ENCODE results near the gene RPS3.
"Not testable (repeated sequence)": the region's sequence is repeated elsewhere in the genome, so short reads cannot be mapped to it uniquely, and the experiment has no call there.

RPS3 gene

DNA sequence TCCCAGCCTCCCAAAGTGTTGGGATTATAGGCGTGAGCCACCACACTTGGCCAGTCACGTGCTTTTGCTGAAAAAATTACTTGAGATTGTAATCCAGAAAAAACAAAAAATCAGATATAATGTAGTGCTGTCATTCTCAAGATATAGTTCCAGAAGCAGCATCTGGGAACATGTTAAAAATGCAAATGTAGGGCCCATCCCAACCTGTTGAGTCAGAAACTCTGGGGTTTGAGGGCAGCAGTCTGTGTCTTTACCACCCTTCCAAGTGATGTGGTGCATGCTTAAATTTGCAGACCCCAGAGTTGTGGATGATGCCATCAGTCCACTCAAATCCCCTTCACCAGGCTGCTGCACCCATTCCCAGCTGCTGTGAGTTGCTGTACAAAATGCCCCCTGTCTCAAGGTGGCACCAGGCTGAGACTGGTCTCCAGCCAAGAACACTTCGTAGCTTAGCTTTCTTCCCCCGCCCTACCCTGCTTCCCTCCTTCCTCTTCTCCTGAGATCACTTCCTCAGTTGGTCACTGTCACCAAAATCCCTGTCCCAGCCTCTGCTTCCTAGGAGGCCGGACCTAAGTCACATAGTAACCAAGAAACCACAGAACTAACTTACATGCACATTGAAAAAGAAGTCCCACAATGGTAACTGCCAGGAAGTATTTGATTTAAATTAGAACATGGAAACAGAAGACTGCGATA is 29.6 kb upstream of the RPS3 start:
- no peaks in the 10 kb centered on the region for H3K36me3 ChIP-seq (replicated peaks)
- in situ Hi-C loops (cut with MboI; ENCODE audit: low sequenced_read_pairs), result no loop called here
- DNase-seq (ENCODE audit: low spot score in 2 of 2), result no peak
- no peak overlapping the region for H3K4me3 ChIP-seq
- H3K27me3 ChIP-seq (ENCODE audit: low read depth), result no peaks in the 10 kb centered on the region
- no peaks in the 10 kb centered on the region for H3K4me1 ChIP-seq
- no peaks in the 10 kb centered on the region for H3K9me3 ChIP-seq

- Histone ChIP-seq H3K4me1 (no peaks in the 10 kb centered on the region), H3K27me3 (ENCODE audit: low read depth) (no peaks in the 10 kb centered on the region), H3K36me3 (replicated peaks) (no peaks in the 10 kb centered on the region), H3K4me3 (no peak overlapping the region), H3K9me3 (no peaks in the 10 kb centered on the region)
- in situ Hi-C loops (cut with MboI; ENCODE audit: low sequenced_read_pairs), result no loop called here
- no peak for DNase-seq (ENCODE audit: low spot score in 2 of 2)
Observed at GRCh38 chr11:75371949-75372876, 27.1 kb upstream of the RPS3 start.

- H3K4me1 ChIP-seq, result no peaks in the 10 kb centered on the region
- no peak for DNase-seq (ENCODE audit: low spot score in 2 of 2)
- no peaks in the 10 kb centered on the region for H3K27me3 ChIP-seq (ENCODE audit: low read depth)
- no peaks in the 10 kb centered on the region for H3K36me3 ChIP-seq (replicated peaks)
- no peak overlapping the region for H3K4me3 ChIP-seq
- no peaks in the 10 kb centered on the region for H3K9me3 ChIP-seq
- in situ Hi-C loops (cut with MboI; ENCODE audit: low sequenced_read_pairs), result no loop called here
Observed at GRCh38 chr11:75373201-75373600, 26.1 kb upstream of the RPS3 start.

- H3K4me3 ChIP-seq, result no peak overlapping the region
- no peak for DNase-seq (ENCODE audit: low spot score in 2 of 2)
- H3K27me3 ChIP-seq (ENCODE audit: low read depth), result no peaks in the 10 kb centered on the region
- no peaks in the 10 kb centered on the region for H3K36me3 ChIP-seq (replicated peaks)
- no peaks in the 10 kb centered on the region for H3K4me1 ChIP-seq
- no peaks in the 10 kb centered on the region for H3K9me3 ChIP-seq
- in situ Hi-C loops (cut with MboI; ENCODE audit: low sequenced_read_pairs), result no loop called here
Observed at GRCh38 chr11:75374646-75375045, 24.7 kb upstream of the RPS3 start.

DNA sequence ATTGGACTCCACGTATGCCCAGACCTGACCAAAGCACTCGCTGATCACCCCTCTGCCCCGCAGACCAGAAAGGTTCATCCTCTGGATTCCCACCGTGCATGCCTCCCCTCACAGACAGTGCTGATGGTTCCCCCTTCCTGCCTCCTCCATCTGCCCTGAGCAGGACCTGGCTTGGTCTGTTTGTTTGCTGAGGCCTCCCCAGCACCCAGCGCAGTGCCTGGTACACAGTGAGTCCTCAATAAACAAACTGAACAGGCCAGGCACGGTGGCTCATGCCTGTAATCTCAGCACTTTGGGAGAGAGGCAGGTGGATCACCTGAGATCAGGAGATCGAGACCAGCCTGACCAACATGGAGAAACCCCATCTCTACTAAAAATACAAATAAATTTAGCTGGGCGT is 23.7 kb upstream of the RPS3 start:
- no peak overlapping the region for H3K4me3 ChIP-seq
- no peaks in the 10 kb centered on the region for H3K9me3 ChIP-seq
- no peaks in the 10 kb centered on the region for H3K27me3 ChIP-seq (ENCODE audit: low read depth)
- no peaks in the 10 kb centered on the region for H3K36me3 ChIP-seq (replicated peaks)
- in situ Hi-C loops (cut with MboI; ENCODE audit: low sequenced_read_pairs), result no loop called here
- DNase-seq (ENCODE audit: low spot score in 2 of 2), result no peak
- no peaks in the 10 kb centered on the region for H3K4me1 ChIP-seq

DNA sequence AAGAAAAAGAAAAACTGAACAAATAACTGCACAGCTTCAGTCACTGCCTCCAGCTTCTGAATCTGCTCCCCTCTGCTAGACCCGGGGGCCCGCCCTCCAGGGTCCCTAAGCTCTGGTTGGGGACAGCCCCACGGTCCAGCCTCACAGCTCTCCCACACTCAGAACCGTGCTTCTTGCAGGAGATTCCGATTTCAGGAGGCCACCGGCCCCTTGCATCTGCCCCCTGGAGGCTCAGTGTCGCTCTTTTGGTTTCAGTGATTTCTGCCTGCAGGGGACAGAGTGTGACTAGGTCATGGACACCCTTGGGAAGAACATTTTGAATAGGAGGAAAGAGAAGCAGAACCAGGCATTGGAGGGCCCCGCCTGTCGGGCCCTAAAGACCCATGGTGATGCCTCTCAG is 23.1 kb upstream of the RPS3 start:
- no peak overlapping the region for H3K4me3 ChIP-seq
- no peak for DNase-seq (ENCODE audit: low spot score in 2 of 2)
- H3K9me3 ChIP-seq, result no peaks in the 10 kb centered on the region
- no peaks in the 10 kb centered on the region for H3K27me3 ChIP-seq (ENCODE audit: low read depth)
- in situ Hi-C loops (cut with MboI; ENCODE audit: low sequenced_read_pairs), result no loop called here
- H3K36me3 ChIP-seq (replicated peaks), result no peaks in the 10 kb centered on the region
- H3K4me1 ChIP-seq, result no peaks in the 10 kb centered on the region

DNA sequence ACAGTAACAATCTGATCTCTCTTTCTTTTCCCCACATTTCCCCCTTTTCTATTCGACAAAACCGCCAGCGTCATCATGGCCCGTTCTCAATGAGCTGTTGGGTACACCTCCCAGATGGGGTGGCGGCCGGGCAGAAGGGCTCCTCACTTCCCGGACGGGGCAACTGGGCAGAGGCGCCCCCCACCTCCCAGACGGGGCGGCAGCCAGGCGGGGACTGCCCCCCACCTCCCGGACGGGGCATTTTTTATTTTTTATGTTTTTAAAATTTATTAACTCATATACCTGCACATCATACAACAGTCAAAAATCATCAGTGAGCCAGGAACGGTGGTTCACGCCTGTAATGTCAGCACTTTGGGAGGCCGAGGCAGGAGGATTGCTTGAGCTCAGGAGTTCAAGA is 20.5 kb upstream of the RPS3 start:
- H3K4me3 ChIP-seq; in situ Hi-C loops (cut with MboI; ENCODE audit: low sequenced_read_pairs): not testable (repeated sequence)

GRCh38 chr11:75380245-75380644 is 19.1 kb upstream of the RPS3 start:
- in situ Hi-C loops (cut with MboI; ENCODE audit: low sequenced_read_pairs), result loop anchor here (5.0 kb wide), 1 partner anchor 103 kb away; no protein-coding TSS in a partner anchor
- Histone ChIP-seq H3K27me3 (ENCODE audit: low read depth) (no peaks in the 10 kb centered on the region), H3K36me3 (replicated peaks) (no peaks in the 10 kb centered on the region), H3K4me3 (no peak overlapping the region), H3K4me1 (no peaks in the 10 kb centered on the region), H3K9me3 (no peaks in the 10 kb centered on the region)
- DNase-seq (ENCODE audit: low spot score in 2 of 2), result no peak

More for the DNA sequence above, 20.5 kb upstream of the RPS3 start:
- H3K4me1 ChIP-seq; DNase-seq (ENCODE audit: low spot score in 2 of 2); H3K36me3 ChIP-seq (replicated peaks); H3K27me3 ChIP-seq (ENCODE audit: low read depth); H3K9me3 ChIP-seq: not testable (repeated sequence)

- H3K4me1 ChIP-seq, result no peaks in the 10 kb centered on the region
- H3K4me3 ChIP-seq, result no peak overlapping the region
- no peaks in the 10 kb centered on the region for H3K36me3 ChIP-seq (replicated peaks)
- no peak for DNase-seq (ENCODE audit: low spot score in 2 of 2)
- H3K27me3 ChIP-seq (ENCODE audit: low read depth), result no peaks in the 10 kb centered on the region
- in situ Hi-C loops (cut with MboI; ENCODE audit: low sequenced_read_pairs), result loop anchor here (5.0 kb wide), 1 partner anchor 104 kb away; no protein-coding TSS in a partner anchor
- no peaks in the 10 kb centered on the region for H3K9me3 ChIP-seq
Observed at GRCh38 chr11:75380716-75381420, 18.4 kb upstream of the RPS3 start.

DNA sequence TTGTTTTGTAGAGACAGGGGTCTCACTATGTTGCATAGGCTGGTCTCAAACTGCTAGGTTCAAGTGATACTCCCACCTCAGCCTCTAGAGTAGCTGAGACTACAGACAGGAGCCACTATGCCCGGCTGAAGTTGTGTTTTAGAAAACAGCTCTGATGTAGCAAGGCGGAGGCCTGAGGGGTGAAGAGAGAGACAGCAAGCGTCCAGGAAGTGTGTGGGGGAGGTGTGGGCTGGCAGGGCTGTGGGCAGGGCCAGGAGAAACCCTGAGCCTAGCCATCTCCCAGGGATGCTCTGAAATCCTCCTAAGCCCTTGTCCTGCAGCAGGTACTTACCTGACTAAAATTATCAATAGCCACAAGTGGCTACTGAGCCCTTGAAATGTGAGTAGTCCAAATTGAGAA is 16.1 kb upstream of the RPS3 start:
- Histone ChIP-seq H3K36me3 (replicated peaks) (no peaks in the 10 kb centered on the region), H3K9me3 (no peaks in the 10 kb centered on the region), H3K27me3 (ENCODE audit: low read depth) (no peaks in the 10 kb centered on the region), H3K4me3 (no peak overlapping the region), H3K4me1 (peaks cover under 1% of the 10 kb centered on the region)
- in situ Hi-C loops (cut with MboI; ENCODE audit: low sequenced_read_pairs), result loop anchor here (5.0 kb wide), 1 partner anchor 106 kb away; no protein-coding TSS in a partner anchor
- DNase-seq (ENCODE audit: low spot score in 2 of 2), result no peak

- in situ Hi-C loops (cut with MboI; ENCODE audit: low sequenced_read_pairs), result loop anchor here (5.0 kb wide), 1 partner anchor 107 kb away; no protein-coding TSS in a partner anchor
- Histone ChIP-seq H3K9me3 (no peaks in the 10 kb centered on the region), H3K36me3 (replicated peaks) (no peaks in the 10 kb centered on the region), H3K4me3 (no peak overlapping the region), H3K4me1 (peaks cover 5% of the 10 kb centered on the region), H3K27me3 (ENCODE audit: low read depth) (no peaks in the 10 kb centered on the region)
- peak; percentile 42 to 84 for DNase-seq (ENCODE audit: low spot score in 2 of 2)
Observed at GRCh38 chr11:75384438-75385080, 14.8 kb upstream of the RPS3 start.

DNA sequence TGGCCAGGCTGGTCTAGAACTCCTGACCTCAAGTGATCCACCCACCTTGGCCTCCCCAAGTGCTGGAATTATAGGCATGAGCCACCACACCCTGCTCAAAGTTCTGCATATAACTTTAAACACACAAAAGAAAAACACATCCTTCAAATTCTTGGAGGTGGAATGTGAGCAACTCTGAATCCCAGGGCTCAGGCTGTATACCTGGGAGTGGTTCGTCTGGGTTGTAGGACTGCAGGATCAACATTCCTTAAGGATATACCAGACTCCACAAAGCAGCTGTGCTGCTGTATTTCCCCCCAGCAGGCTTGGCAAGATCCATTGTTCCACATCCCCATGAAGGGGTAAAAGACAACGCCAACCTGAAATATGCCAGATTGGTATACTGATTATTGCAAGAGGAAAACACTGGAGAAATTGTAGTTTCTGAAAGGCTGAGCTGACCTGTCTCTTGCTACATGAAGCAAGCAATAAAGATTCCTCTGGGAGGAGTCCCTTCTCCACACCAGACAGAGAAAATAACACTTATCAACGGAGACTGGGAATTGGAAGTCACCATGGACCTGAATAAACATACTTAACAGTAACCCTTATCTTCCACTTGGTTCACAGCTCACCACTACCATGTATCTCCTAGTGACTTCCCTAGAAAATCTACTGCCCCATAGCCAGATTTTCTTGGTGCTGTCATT is 12.2 kb upstream of the RPS3 start:
- DNase-seq (ENCODE audit: low spot score in 2 of 2), result no peak
- Histone ChIP-seq H3K36me3 (replicated peaks) (no peaks in the 10 kb centered on the region), H3K9me3 (no peaks in the 10 kb centered on the region), H3K27me3 (ENCODE audit: low read depth) (no peaks in the 10 kb centered on the region), H3K4me1 (peaks cover 5% of the 10 kb centered on the region), H3K4me3 (no peak overlapping the region)
- in situ Hi-C loops (cut with MboI; ENCODE audit: low sequenced_read_pairs), result no loop called here

DNA sequence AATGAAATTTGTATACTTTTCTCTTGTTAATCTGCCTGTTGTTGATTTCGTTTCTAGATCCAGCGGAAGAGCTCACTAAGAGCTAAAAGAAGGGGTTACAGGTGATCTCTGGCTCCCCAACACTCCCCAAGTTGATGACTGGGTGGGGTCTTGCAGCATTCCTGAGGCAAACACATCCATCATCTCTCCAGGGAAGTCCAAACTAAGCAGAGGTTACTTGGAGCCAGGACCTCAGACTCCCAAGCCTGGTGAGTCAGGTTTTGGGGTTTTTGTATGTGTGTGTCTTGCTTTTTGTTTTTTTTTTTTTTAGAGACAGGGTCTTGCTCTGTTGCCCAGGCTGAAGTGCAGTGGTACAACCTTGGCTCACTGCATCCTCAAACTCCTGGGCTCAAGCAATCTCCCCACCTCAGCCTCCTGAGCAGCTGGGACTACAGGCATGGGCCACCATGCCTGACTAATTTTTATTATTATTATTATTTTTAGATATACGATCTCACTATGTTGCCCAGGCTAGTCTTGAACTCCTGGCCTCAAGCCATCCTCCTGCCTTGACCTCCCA is 11.5 kb upstream of the RPS3 start:
- H3K36me3 ChIP-seq (replicated peaks), result no peaks in the 10 kb centered on the region
- peaks cover 5% of the 10 kb centered on the region for H3K4me1 ChIP-seq
- H3K9me3 ChIP-seq, result no peaks in the 10 kb centered on the region
- in situ Hi-C loops (cut with MboI; ENCODE audit: low sequenced_read_pairs), result no loop called here
- H3K4me3 ChIP-seq, result no peak overlapping the region
- DNase-seq (ENCODE audit: low spot score in 2 of 2), result no peak
- H3K27me3 ChIP-seq (ENCODE audit: low read depth), result no peaks in the 10 kb centered on the region
